Measurements from ENCODE around the gene PSME3IP1. TPM values are rescaled to one million over a fixed set of nuclear protein-coding genes. Genes with fewer than 3 reads are reported as not detected.

The PSME3IP1 gene
- total RNA-seq, 3 donors from 2014 or later (not counting 1 experiment from before 2014, with no cell fraction given), result 129 to 148 (median 133) TPM

- Mint-ChIP-seq H3K4me1 (peaks cover 47 to 52% of the 10 kb centered on the region in 2 donors), H3K27me3 (ENCODE audit: low read depth in 2 of 2) (no peaks in the 10 kb centered on the region), H3K9me3 (no peaks in the 10 kb centered on the region), H3K4me3 (peak overlapping the region; percentile 100), H3K27ac (peak overlapping the region; percentile 98 to 99), H3K36me3 (no peaks in the 10 kb centered on the region)
- H3K27ac ChIP-seq (ENCODE audit: low read length), result no peak overlapping the region
- 100% methylated on average over 2 of the region's 4 CpGs for WGBS (ENCODE audit: insufficient coverage)
- peaks cover 21% of the 10 kb centered on the region for H3K4me1 ChIP-seq (ENCODE audit: control insufficient read depth, insufficient read depth, low read length)
- TF ChIP-seq, protein P1, sequence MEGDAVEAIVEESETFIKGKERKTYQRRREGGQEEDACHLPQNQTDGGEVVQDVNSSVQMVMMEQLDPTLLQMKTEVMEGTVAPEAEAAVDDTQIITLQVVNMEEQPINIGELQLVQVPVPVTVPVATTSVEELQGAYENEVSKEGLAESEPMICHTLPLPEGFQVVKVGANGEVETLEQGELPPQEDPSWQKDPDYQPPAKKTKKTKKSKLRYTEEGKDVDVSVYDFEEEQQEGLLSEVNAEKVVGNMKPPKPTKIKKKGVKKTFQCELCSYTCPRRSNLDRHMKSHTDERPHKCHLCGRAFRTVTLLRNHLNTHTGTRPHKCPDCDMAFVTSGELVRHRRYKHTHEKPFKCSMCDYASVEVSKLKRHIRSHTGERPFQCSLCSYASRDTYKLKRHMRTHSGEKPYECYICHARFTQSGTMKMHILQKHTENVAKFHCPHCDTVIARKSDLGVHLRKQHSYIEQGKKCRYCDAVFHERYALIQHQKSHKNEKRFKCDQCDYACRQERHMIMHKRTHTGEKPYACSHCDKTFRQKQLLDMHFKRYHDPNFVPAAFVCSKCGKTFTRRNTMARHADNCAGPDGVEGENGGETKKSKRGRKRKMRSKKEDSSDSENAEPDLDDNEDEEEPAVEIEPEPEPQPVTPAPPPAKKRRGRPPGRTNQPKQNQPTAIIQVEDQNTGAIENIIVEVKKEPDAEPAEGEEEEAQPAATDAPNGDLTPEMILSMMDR (IDR thresholded peaks at IDR 0.05), result no peak
- no peak overlapping the region for H3K4me3 ChIP-seq (ENCODE audit: low read length)
- ATAC-seq, result no peak
- H3K36me3 ChIP-seq (ENCODE audit: control insufficient read depth, insufficient read depth, low read length), result no peaks in the 10 kb centered on the region
- no peaks in the 10 kb centered on the region for H3K27me3 ChIP-seq (ENCODE audit: control insufficient read depth, insufficient read depth, low read length)
- no peaks in the 10 kb centered on the region for H3K9me3 ChIP-seq (ENCODE audit: control insufficient read depth, insufficient read depth, low read length)
- intact Hi-C loops (cut with micrococcal nuclease), result no loop called here
- DNase-seq, result no peak
These were observed 1.7 kb downstream of the PSME3IP1 start for GRCh38 chr16:57184113-57184512.

DNA sequence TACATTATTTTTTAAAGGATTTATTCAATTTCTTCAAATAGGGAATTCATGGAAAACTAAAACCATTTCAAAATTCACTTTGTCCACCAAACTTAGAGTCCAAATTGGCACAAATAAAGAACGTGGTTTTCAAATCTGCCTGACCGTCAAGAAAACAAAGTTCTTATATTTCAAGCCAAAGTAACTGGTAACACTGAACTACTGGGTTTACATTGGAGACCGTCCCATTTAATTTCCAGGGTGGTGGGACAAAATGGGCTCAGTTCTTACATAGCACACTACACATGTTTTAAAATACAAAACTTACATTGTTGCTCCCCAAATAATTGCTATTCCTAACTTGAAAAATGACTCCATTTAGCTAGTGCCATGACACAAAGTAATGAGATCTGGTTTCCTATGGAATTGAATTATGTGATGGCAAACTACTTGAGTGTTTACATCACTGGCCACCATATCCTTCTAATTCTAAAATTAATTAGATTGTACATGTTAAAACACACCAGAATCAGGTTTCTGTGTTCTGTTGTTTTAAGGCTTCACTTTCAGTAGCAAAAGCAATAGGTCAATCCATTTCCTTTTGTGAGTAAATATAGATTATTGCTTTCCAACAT is 6.5 kb downstream of the PSME3IP1 start:
- Histone ChIP-seq H3K9me3 (ENCODE audit: control insufficient read depth, insufficient read depth, low read length) (no peaks in the 10 kb centered on the region), H3K27me3 (ENCODE audit: control insufficient read depth, insufficient read depth, low read length) (no peaks in the 10 kb centered on the region), H3K4me1 (ENCODE audit: control insufficient read depth, insufficient read depth, low read length) (no peaks in the 10 kb centered on the region), H3K27ac (ENCODE audit: low read length) (no peak overlapping the region), H3K4me3 (ENCODE audit: low read length) (no peak overlapping the region), H3K36me3 (ENCODE audit: control insufficient read depth, insufficient read depth, low read length) (peaks cover 3% of the 10 kb centered on the region)
- peaks cover 13 to 17% of the 10 kb centered on the region in 2 donors for H3K4me1 Mint-ChIP-seq
- 99% methylated on average over 3 of the region's 3 CpGs for WGBS (ENCODE audit: insufficient coverage)
- no peak for DNase-seq
- intact Hi-C loops (cut with micrococcal nuclease), result no loop called here
- ATAC-seq, result no peak
- H3K27me3 Mint-ChIP-seq (ENCODE audit: low read depth in 2 of 2), result no peaks in the 10 kb centered on the region
- no peaks in the 10 kb centered on the region for H3K9me3 Mint-ChIP-seq
- no peak overlapping the region for H3K4me3 Mint-ChIP-seq
- TF ChIP-seq, protein P1 (IDR thresholded peaks at IDR 0.05), result no peak
- no peak overlapping the region for H3K27ac Mint-ChIP-seq
- no peaks in the 10 kb centered on the region for H3K36me3 Mint-ChIP-seq

GRCh38 chr16:57178793-57179212 is 7.0 kb downstream of the PSME3IP1 start:
- ATAC-seq (no peak), DNase-seq (no peak)
- H3K27ac ChIP-seq (ENCODE audit: low read length), result no peak overlapping the region
- TF ChIP-seq, protein P1 (IDR thresholded peaks at IDR 0.05), result no peak
- no peaks in the 10 kb centered on the region for H3K9me3 ChIP-seq (ENCODE audit: control insufficient read depth, insufficient read depth, low read length)
- peaks cover 3% of the 10 kb centered on the region for H3K36me3 ChIP-seq (ENCODE audit: control insufficient read depth, insufficient read depth, low read length)
- 100% methylated on average over 3 of the region's 4 CpGs for WGBS (ENCODE audit: insufficient coverage)
- H3K27me3 ChIP-seq (ENCODE audit: control insufficient read depth, insufficient read depth, low read length), result no peaks in the 10 kb centered on the region
- Mint-ChIP-seq H3K27ac (no peak overlapping the region), H3K9me3 (no peaks in the 10 kb centered on the region), H3K36me3 (no peaks in the 10 kb centered on the region), H3K4me3 (no peak overlapping the region), H3K27me3 (ENCODE audit: low read depth in 2 of 2) (no peaks in the 10 kb centered on the region), H3K4me1 (peaks cover 8 to 11% of the 10 kb centered on the region in 2 donors)
- no peaks in the 10 kb centered on the region for H3K4me1 ChIP-seq (ENCODE audit: control insufficient read depth, insufficient read depth, low read length)
- H3K4me3 ChIP-seq (ENCODE audit: low read length), result no peak overlapping the region
- intact Hi-C loops (cut with micrococcal nuclease), result no loop called here

DNA sequence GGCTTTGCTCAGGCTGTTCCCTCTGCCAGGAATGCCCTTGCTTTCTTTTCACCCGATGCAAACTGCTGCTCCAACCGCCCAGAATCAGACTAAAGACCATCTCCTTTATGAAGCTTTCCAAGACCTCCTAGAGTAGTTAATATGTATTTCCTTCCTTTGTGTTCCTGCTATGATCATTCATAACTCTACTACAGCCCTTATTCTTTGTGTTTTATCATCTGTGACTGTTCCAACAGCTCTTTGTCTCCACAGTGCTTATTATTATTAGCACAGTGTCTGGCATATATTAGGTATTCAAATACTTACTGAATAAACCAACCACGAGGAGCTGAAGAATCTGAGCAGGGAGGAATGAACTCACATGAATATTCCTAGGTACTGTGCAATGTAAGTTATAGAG is 7.6 kb downstream of the PSME3IP1 start:
- H3K27me3 ChIP-seq (ENCODE audit: control insufficient read depth, insufficient read depth, low read length), result no peaks in the 10 kb centered on the region
- H3K4me3 ChIP-seq (ENCODE audit: low read length), result no peak overlapping the region
- WGBS (ENCODE audit: insufficient coverage), result 100% methylated on average over 3 of the region's 3 CpGs
- Mint-ChIP-seq H3K27me3 (ENCODE audit: low read depth in 2 of 2) (no peaks in the 10 kb centered on the region), H3K27ac (no peak overlapping the region), H3K36me3 (no peaks in the 10 kb centered on the region), H3K9me3 (no peaks in the 10 kb centered on the region), H3K4me3 (no peak overlapping the region), H3K4me1 (peaks cover 6 to 10% of the 10 kb centered on the region in 2 donors)
- ATAC-seq (no peak), DNase-seq (no peak)
- no peaks in the 10 kb centered on the region for H3K4me1 ChIP-seq (ENCODE audit: control insufficient read depth, insufficient read depth, low read length)
- intact Hi-C loops (cut with micrococcal nuclease), result no loop called here
- H3K9me3 ChIP-seq (ENCODE audit: control insufficient read depth, insufficient read depth, low read length), result no peaks in the 10 kb centered on the region
- peaks cover 6% of the 10 kb centered on the region for H3K36me3 ChIP-seq (ENCODE audit: control insufficient read depth, insufficient read depth, low read length)
- TF ChIP-seq, protein P1 (IDR thresholded peaks at IDR 0.05), result no peak
- H3K27ac ChIP-seq (ENCODE audit: low read length), result no peak overlapping the region

All from natural killer cell (primary cell).